Activated naive CD8-positive, alpha-beta T cell treated with anti-CD3 and anti-CD28 coated beads, Interleukin-2, amount 10 ng/mL, durations not matched to agents 7 days and 5 days (primary cell): ENCODE results near the gene SNX11. TPM values are rescaled to one million over a fixed set of nuclear protein-coding genes. Genes with fewer than 3 reads are reported as not detected.

Experiments
- ATAC-seq: fragments of 150-1000 bp; cut with Tn5 transposase; one replicate; pipeline ENCODE4 v1.10.0; 2021; ENCODE audit warnings: low read depth, moderate library complexity
- POLR2A ChIA-PET: fragments of 350-600 bp; sonication (Branson Sonifier 250); formaldehyde crosslinking; loops from one replicate; lab custom pipeline; 2021; ENCODE audit warnings: antibody characterized with exemption; lab: Charles Lee
- DNase-seq: peaks from one replicate; pipeline ENCODE4 v3.0.0; 2021
- H3K27ac Mint-ChIP-seq: one replicate; pipeline ENCODE4 v1.8.0; 2022; ENCODE audit warnings: mild to moderate bottlenecking, mixed read lengths
- H3K27me3 Mint-ChIP-seq: one replicate; pipeline ENCODE4 v1.8.0; 2022; ENCODE audit warnings: mild to moderate bottlenecking, moderate library complexity, mixed read lengths
- H3K36me3 Mint-ChIP-seq: one replicate; pipeline ENCODE4 v1.8.0; 2021; ENCODE audit warnings: mild to moderate bottlenecking, mixed read lengths
- H3K4me1 Mint-ChIP-seq: one replicate; pipeline ENCODE4 v1.8.0; 2021; ENCODE audit warnings: mixed read lengths
- H3K4me3 Mint-ChIP-seq: one replicate; pipeline ENCODE4 v1.8.0; 2022; ENCODE audit warnings: mild to moderate bottlenecking, moderate library complexity, mixed read lengths
- H3K9me3 Mint-ChIP-seq: one replicate; pipeline ENCODE4 v1.8.0; 2021; ENCODE audit warnings: mixed read lengths
- microRNA-seq: library from miRNA; unstranded; fragments of <30 nt; microRNA quantifications from one replicate; pipeline ENCODE4 v1.2.0, GENCODE V29; 2022
- total RNA-seq, 2 experiments: library from RNA; stranded (reverse); gene quantifications; one replicate each; pipeline ENCODE4 v1.2.3, GENCODE V29; 2021

SNX11 gene
- total RNA-seq, 2 experiments from 2014 or later, result 31.3 to 36.8 TPM

DNA sequence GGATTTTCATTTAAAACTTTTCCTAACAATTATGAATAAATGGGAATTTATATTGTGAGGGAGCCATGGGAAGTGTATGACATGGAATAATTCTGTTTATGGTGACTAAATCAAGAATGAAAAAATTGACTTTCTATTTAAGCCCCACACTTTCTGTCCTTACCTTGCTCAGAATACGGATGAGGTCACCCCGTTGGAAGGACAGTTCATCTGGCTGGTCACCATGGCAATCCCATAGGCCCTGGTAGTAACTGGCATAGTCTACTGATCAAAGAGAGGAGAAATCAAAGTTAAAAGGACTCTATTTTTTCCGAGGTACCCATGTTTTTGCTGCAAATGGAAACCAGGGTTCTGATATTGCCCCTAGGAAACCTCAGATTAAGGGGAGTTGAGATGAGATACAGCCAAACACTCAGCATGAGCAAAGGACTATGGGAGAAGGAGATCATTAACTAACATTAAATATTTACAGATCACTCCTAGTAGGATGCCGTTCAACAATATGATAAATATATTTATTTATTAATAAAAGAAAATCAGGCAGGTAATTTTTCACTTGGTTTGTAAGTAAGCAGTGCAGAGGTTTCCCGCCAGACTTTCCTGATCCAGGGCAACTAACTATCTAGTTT, 54.9 kb downstream of the SNX11 start:
- POLR2A ChIA-PET, result interaction anchor here (0.8 kb wide), 1 partner anchor 61 kb away, joined by 3 read pairs; no protein-coding TSS in a partner anchor
- Mint-ChIP-seq H3K36me3 (peaks cover 12% of the 10 kb centered on the region), H3K4me3 (no peak overlapping the region), H3K27me3 (no peaks in the 10 kb centered on the region), H3K4me1 (peaks cover 8% of the 10 kb centered on the region), H3K9me3 (no peaks in the 10 kb centered on the region), H3K27ac (no peak overlapping the region)
- DNase-seq (no peak), ATAC-seq (no peak)

- H3K27me3 Mint-ChIP-seq, result no peaks in the 10 kb centered on the region
- H3K4me3 Mint-ChIP-seq, result peak overlapping the region; percentile 24
- no peak for DNase-seq
- peak overlapping the region; percentile 22 for H3K27ac Mint-ChIP-seq
- POLR2A ChIA-PET, result interaction anchor here (0.6 to 0.8 kb wide), 2 partner anchors 49 to 61 kb away, joined by 3 to 4 read pairs; no protein-coding TSS in a partner anchor
- peaks cover 8% of the 10 kb centered on the region for H3K4me1 Mint-ChIP-seq
- H3K9me3 Mint-ChIP-seq, result no peaks in the 10 kb centered on the region
- peaks cover 12% of the 10 kb centered on the region for H3K36me3 Mint-ChIP-seq
- no peak for ATAC-seq
Observed at GRCh38 chr17:48162946-48163506, 55.5 kb downstream of the SNX11 start.

DNA sequence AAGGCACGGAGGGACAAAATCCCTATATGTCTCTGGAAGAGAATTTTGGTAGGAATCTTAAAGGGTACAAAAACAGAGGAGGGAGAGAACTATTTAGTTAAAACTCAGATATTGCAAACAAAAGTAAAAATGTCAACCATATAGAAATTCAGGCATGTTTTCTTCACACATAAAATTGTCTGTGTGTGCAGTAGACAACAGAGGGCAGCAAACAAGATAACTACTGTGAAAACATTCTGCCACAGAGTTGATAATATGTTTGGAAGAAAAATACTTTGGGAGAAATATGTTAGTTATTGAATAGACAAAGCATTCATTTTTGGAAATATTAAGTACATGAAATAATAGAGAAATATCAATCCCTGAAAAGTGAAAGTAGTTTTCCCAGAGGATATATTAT, 56.2 kb downstream of the SNX11 start:
- POLR2A ChIA-PET, result interaction anchor here (0.6 kb wide), 1 partner anchor 50 kb away, joined by 4 read pairs; no protein-coding TSS in a partner anchor
- H3K9me3 Mint-ChIP-seq, result no peaks in the 10 kb centered on the region
- H3K36me3 Mint-ChIP-seq, result peaks cover 12% of the 10 kb centered on the region
- H3K4me3 Mint-ChIP-seq, result no peak overlapping the region
- no peak overlapping the region for H3K27ac Mint-ChIP-seq
- no peak for ATAC-seq
- no peak for DNase-seq
- H3K4me1 Mint-ChIP-seq, result peaks cover 8% of the 10 kb centered on the region
- H3K27me3 Mint-ChIP-seq, result no peaks in the 10 kb centered on the region

DNA sequence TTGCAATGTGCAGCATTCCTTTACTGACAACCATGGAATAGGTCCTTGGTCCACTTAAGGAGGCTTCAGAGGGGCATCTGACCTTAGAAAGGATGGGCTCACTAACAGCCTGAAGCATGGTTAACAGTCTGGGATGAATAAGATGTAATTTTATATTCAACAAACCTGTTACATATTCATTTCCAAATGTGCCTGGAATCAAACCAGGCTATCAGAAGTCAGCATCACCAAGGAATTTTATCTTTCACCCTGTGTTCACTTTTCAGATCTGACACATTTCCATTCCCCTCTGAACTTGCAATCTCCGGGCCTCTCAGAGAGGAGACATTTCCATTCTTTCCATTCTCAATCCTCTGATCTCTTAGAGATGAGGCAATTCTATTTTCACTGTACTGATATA, 62.4 kb downstream of the SNX11 start:
- Mint-ChIP-seq H3K9me3 (no peaks in the 10 kb centered on the region), H3K4me1 (peaks cover 14% of the 10 kb centered on the region), H3K27me3 (no peaks in the 10 kb centered on the region), H3K36me3 (peaks cover 23% of the 10 kb centered on the region), H3K27ac (no peak overlapping the region), H3K4me3 (no peak overlapping the region)
- no peak for ATAC-seq
- POLR2A ChIA-PET, result no interaction called here
- no peak for DNase-seq

Small RNAs within 50 kb of the gene (microRNA-seq; reads per million reads assigned to microRNA genes)
- gene MIR1203, result not detected

Other genes starting within 250 kb of the SNX11 start
- 10 to 100 TPM; 28.1 to 28.2 TPM for gene SP2, start 211.5 kb upstream of the SNX11 start, total RNA-seq
- gene PNPO, start 166.2 kb upstream of the SNX11 start, total RNA-seq, result 10 to 100 TPM; 32.5 to 32.8 TPM
- not detected for gene PRR15L, start 149.9 kb upstream of the SNX11 start, total RNA-seq
- gene CDK5RAP3, start 136.7 kb upstream of the SNX11 start, total RNA-seq, result 100 to 1,000 TPM; 286 to 287 TPM
- gene COPZ2, start 70.0 kb upstream of the SNX11 start, total RNA-seq, result 1 to 10 TPM; 6.1 to 8.8 TPM
- 10 to 100 TPM; 62.2 to 63.1 TPM for gene NFE2L1, start 59.4 kb upstream of the SNX11 start, total RNA-seq
- gene CBX1, start 6.3 kb upstream of the SNX11 start, total RNA-seq, result 10 to 100 TPM; 55.1 to 56.0 TPM